ENCODE data around the gene DENND1A.

DENND1A gene

DNA sequence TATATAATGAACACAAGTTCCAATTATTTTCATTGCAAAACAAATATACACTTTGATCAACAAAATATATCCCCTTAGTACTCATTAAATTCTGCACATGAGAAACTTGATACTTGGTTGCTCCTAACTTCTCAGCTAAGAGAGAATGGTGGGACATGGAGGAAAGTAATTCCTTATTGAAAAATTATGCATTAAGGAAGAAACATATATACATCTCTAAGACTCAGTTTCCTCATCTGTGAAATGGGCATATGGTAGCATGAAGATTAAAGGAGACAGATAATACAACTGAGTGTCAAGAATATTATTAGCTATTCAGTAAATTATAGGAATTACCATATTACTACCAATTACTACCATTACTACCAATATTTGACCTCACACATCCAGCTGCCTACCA is 488.2 kb downstream of the DENND1A start:
- no peak for TF ChIP-seq CTCF (conservative IDR thresholded peaks at IDR 0.05; ENCODE audit: control insufficient read depth, insufficient read depth, low read depth, low read length)
- DNase-seq (ENCODE audit: low read depth): no peak
- H3K4me3 ChIP-seq (ENCODE audit: control insufficient read depth, low read depth, low read length): no peak overlapping the region

GRCh38 chr9:123440256-123440655 is 489.7 kb downstream of the DENND1A start:
- H3K4me3 ChIP-seq (ENCODE audit: control insufficient read depth, low read depth, low read length): no peak overlapping the region
- no peak for TF ChIP-seq CTCF (conservative IDR thresholded peaks at IDR 0.05; ENCODE audit: control insufficient read depth, insufficient read depth, low read depth, low read length)
- no peak for DNase-seq (ENCODE audit: low read depth)

DNA sequence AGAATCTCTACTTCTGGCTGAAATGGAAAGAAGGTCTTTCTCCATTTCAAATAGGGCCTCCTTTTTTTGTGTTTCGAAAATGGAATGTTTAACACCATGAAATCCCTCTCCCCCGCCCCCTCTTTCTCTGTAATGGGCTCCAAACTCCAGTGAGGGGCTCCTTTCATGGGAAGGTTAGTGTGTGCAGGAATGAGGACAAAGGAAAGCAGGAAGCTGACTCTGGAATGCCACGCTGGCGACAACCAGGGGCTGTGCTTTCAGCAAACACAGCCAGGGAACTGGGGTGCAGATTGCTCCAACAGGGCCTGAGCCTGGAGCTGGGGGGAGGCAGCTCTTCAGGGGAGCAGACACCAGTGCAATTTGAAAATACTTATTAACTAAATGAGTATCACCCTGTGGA is 491.1 kb downstream of the DENND1A start:
- DNase-seq (ENCODE audit: low read depth): no peak
- TF ChIP-seq CTCF (conservative IDR thresholded peaks at IDR 0.05; ENCODE audit: control insufficient read depth, insufficient read depth, low read depth, low read length): no peak
- H3K4me3 ChIP-seq (ENCODE audit: control insufficient read depth, low read depth, low read length): no peak overlapping the region

- TF ChIP-seq CTCF (conservative IDR thresholded peaks at IDR 0.05; ENCODE audit: control insufficient read depth, insufficient read depth, low read depth, low read length): no peak
- no peak for DNase-seq (ENCODE audit: low read depth)
- H3K4me3 ChIP-seq (ENCODE audit: control insufficient read depth, low read depth, low read length): no peak overlapping the region
These were observed 491.6 kb downstream of the DENND1A start for GRCh38 chr9:123438321-123438720.

DNA sequence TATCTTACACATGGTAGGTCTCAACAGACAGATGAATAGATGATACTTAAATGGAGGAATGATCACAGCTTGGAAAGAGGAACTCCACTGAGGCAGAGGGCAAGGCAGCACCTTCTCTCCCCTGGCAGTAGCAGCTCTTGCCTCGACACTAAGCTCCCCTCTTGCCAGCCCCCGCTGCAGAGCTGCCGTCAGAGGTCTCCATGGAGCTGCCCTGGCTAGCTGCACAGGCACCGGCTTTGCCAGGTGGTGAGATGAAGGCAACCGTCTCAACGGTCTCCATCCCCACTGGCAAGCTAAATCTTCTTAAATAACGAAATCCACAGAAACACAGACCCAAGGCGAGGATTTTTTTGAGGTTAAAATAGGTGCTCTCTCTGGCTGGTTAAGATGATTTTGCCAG is 492.7 kb downstream of the DENND1A start:
- H3K4me3 ChIP-seq (ENCODE audit: control insufficient read depth, low read depth, low read length): no peak overlapping the region
- DNase-seq (ENCODE audit: low read depth): no peak
- no peak for TF ChIP-seq CTCF (conservative IDR thresholded peaks at IDR 0.05; ENCODE audit: control insufficient read depth, insufficient read depth, low read depth, low read length)

DNA sequence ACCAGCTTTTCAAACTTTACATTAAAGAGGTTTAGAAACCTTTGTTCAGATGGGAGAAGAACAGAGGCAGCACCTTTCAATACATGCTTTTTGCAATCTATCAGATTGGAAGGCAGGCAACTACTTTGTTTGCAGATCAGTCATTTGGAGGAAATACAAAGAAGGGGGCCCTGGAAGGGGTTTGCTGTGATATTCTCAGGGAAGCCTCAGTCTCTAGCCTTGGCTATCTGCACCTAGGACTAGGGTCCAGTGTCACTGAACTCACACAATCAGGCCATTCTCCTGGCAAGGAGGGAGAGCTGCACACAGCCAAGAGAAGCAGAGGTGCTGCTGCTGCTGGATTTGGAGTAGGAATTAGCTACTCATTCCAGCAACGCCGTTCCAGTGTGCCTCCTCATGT is 494.5 kb downstream of the DENND1A start:
- H3K4me3 ChIP-seq (ENCODE audit: control insufficient read depth, low read depth, low read length): no peak overlapping the region
- DNase-seq (ENCODE audit: low read depth): no peak
- TF ChIP-seq CTCF (conservative IDR thresholded peaks at IDR 0.05; ENCODE audit: control insufficient read depth, insufficient read depth, low read depth, low read length): no peak

- no peak overlapping the region for H3K4me3 ChIP-seq (ENCODE audit: control insufficient read depth, low read depth, low read length)
- no peak for TF ChIP-seq CTCF (conservative IDR thresholded peaks at IDR 0.05; ENCODE audit: control insufficient read depth, insufficient read depth, low read depth, low read length)
- DNase-seq (ENCODE audit: low read depth): no peak
These were observed 495.2 kb downstream of the DENND1A start for GRCh38 chr9:123434619-123435240.
